GM12801 (cell line): ENCODE data around the gene AKR1C3.

Source experiments
- CTCF ChIP-seq: IDR thresholded peaks from one replicate; pipeline ENCODE4 v1.5.1; 2011; ENCODE audit warnings: control low read depth; ENCODE audit not compliant: insufficient read length; ENCODE audit errors: extremely low read depth

AKR1C3 gene

DNA sequence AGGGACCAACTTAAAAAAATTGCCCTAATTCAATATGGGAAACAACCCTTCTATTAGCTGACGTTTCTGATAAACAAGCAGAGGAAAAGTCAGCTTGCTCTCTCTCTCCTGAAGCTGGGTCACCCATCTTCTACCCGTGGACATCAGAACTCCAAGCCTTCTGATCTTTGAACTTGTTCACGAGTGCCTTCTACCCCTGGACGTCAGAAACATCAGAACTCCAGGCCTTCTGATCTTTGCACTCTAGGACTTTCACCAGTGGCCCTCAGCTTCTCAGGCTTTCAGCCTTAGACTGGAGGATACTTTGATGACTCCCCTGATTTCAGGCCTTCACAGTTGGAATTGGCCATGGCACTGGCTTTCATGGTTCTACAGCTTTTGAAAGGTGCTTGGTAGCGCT lies 48.9 kb downstream of the AKR1C3 start:
- no peak for TF ChIP-seq CTCF

DNA sequence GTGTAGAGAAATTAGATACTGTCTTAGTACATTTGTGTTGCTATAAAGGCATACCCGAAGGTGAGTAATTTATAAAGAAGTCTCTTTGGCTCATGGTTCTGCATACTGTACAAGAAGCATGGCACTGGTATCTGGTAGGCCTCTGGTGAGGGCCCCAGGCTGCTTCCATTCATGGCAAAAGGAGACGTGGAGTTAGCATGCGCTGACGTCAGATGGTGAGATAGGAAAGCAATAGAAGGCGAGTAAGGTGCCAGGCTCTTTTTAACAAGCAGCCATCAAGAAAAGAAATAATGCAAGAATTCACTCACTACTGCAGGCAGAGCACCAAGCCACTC lies 52.7 kb downstream of the AKR1C3 start:
- TF ChIP-seq CTCF: no peak

DNA sequence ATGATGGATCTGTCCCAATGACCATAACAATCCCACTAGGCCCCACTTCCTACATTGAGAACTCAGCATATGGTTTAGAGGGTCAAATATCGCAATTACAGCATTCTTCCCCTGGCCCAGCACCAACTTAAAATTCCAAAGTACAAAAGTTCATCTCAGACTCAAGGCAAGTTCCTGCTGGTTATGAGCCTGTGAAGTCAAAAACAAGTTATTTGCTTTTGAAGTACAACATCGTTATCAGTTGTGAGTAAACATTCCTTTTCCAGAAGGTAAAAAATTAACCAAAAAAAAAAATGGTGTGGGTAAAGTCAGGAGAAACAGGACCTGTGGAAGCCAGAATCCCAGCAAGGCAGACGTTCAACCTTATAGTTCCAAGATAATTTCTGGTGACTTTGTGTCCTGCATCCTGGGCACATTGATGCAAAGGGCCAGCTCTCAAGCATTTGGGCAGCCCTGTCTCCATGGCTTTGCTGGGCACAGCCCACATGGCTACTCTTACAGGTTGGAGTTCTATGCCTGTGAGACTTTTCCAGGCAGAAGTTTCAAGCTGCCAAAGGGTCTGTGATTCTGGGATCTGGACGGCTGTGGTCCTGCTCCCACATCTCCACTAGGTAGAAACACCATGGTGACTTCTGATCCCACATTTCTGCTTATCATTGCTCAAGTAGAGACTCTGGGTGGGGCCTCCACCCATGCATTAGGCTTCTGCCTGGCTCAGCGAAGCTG lies 53.2 kb downstream of the AKR1C3 start:
- TF ChIP-seq CTCF: no peak

DNA sequence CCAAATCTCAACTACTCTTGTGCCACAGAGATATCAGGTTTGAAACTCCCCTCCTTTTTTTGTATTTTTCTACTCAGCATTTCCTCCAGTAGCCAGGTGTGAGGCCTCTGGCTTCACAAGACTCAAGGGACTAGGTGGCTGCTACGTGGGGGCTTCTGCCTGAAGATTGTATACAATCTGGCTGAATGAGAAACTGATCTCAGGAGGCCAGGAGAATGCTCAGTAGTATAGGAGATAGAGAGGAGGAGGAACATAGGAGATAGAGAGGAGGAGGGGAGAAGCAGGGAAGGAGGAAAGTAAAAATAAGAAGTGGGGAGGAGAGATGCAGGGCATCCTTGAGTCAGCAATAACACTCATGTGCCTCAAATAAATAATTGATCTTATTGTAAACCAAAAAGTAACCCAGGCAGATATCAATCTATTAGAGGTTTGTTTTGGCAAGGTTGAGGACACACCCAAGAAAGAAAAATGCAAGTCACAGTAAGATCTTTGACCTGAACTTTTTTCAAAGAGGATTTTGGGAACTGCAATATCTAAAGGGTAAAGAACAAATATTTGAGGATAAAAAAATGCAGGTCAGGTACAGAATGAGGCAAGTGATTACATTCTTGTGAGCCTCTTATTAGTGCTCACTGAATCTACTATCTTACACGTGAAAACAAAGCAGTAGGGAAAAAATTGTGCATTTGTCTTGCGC lies 53.9 kb downstream of the AKR1C3 start:
- TF ChIP-seq CTCF: no peak

DNA sequence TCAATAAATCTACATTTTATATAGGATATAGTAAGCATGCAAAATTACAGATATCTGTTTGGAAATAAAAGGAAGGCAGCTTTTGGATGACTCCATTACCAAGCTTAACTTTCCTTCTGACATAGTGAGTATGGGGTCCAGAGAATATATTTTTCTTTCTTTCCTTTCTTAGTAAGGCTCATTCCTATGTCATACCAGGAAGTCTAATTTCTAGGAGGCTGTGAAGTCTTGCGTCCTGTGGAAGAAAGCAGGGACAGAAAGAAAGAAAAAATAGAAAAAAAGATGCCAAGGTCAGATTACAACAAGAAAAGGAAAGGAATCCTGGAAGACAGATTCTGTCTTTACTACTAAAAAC lies 54.4 kb downstream of the AKR1C3 start:
- no peak for TF ChIP-seq CTCF

GRCh38 chr10:5151076-5151475 lies 56.9 kb downstream of the AKR1C3 start:
- TF ChIP-seq CTCF: no peak

GRCh38 chr10:5155951-5156350 lies 61.7 kb downstream of the AKR1C3 start:
- no peak for TF ChIP-seq CTCF
